ENCODE data around the gene LAYN.

Gene LAYN

GRCh38 chr11:111500481-111500880 is 40.0 kb upstream of the LAYN start:
- no peak overlapping the region for H3K4me3 ChIP-seq (ENCODE audit: low read length)
- H3K4me2 ChIP-seq (ENCODE audit: low read length), result no peak overlapping the region
- no peaks in the 10 kb centered on the region for H3K4me1 ChIP-seq (ENCODE audit: control insufficient read depth, low read length)
- no peaks in the 10 kb centered on the region for H3K36me3 ChIP-seq (ENCODE audit: control insufficient read depth, low read length)
- no peaks in the 10 kb centered on the region for H3K9me2 ChIP-seq (replicated peaks; ENCODE audit: control insufficient read depth, low read length)
- no peaks in the 10 kb centered on the region for H3F3A ChIP-seq (ENCODE audit: control insufficient read depth, insufficient read depth)
- peaks cover 30% of the 10 kb centered on the region for H3K27me3 ChIP-seq (ENCODE audit: control insufficient read depth, low read length)
- TF ChIP-seq CTCF (IDR thresholded peaks at IDR 0.05; ENCODE audit: low read depth, low read length, poor library complexity, severe bottlenecking), result no peak
- TF ChIP-seq EZH2phosphoT487 (IDR thresholded peaks at IDR 0.05; ENCODE audit: borderline replicate concordance, low read length), result no peak
- no peaks in the 10 kb centered on the region for H3K9me3 ChIP-seq (ENCODE audit: control insufficient read depth, insufficient read depth, low read length)
- no peaks in the 10 kb centered on the region for H3K79me2 ChIP-seq (ENCODE audit: control insufficient read depth, low read length)
- H4K20me1 ChIP-seq (ENCODE audit: control insufficient read depth, insufficient read depth, low read depth, low read length), result no peaks in the 10 kb centered on the region
- no peak overlapping the region for H3K27ac ChIP-seq (ENCODE audit: low read depth, low read length)

- H3K27ac ChIP-seq (ENCODE audit: low read depth, low read length), result no peak overlapping the region
- TF ChIP-seq CTCF (IDR thresholded peaks at IDR 0.05; ENCODE audit: low read depth, low read length, poor library complexity, severe bottlenecking) (no peak), EZH2phosphoT487 (IDR thresholded peaks at IDR 0.05; ENCODE audit: borderline replicate concordance, low read length) (no peak)
- no peaks in the 10 kb centered on the region for H3K4me1 ChIP-seq (ENCODE audit: control insufficient read depth, low read length)
Observed at GRCh38 chr11:111502611-111503010, 37.9 kb upstream of the LAYN start.

GRCh38 chr11:111510311-111510710 is 30.2 kb upstream of the LAYN start:
- TF ChIP-seq EZH2phosphoT487 (IDR thresholded peaks at IDR 0.05; ENCODE audit: borderline replicate concordance, low read length), result no peak
- no peak for TF ChIP-seq CTCF (IDR thresholded peaks at IDR 0.05; ENCODE audit: low read depth, low read length, poor library complexity, severe bottlenecking)
- H3K27me3 ChIP-seq (ENCODE audit: control insufficient read depth, low read length), result peaks cover 12% of the 10 kb centered on the region
- H4K20me1 ChIP-seq (ENCODE audit: control insufficient read depth, insufficient read depth, low read depth, low read length), result no peaks in the 10 kb centered on the region

More at GRCh38 chr11:111502611-111503010, 37.9 kb upstream of the LAYN start:
- peaks cover 28% of the 10 kb centered on the region for H3K27me3 ChIP-seq (ENCODE audit: control insufficient read depth, low read length)
- no peak overlapping the region for H3K4me2 ChIP-seq (ENCODE audit: low read length)
- no peaks in the 10 kb centered on the region for H3K9me2 ChIP-seq (replicated peaks; ENCODE audit: control insufficient read depth, low read length)
- H3K79me2 ChIP-seq (ENCODE audit: control insufficient read depth, low read length), result no peaks in the 10 kb centered on the region
- no peaks in the 10 kb centered on the region for H3K9me3 ChIP-seq (ENCODE audit: control insufficient read depth, insufficient read depth, low read length)
- H3K4me3 ChIP-seq (ENCODE audit: low read length), result no peak overlapping the region
- H3F3A ChIP-seq (ENCODE audit: control insufficient read depth, insufficient read depth), result no peaks in the 10 kb centered on the region
- H3K36me3 ChIP-seq (ENCODE audit: control insufficient read depth, low read length), result no peaks in the 10 kb centered on the region
- H4K20me1 ChIP-seq (ENCODE audit: control insufficient read depth, insufficient read depth, low read depth, low read length), result no peaks in the 10 kb centered on the region

More at GRCh38 chr11:111510311-111510710, 30.2 kb upstream of the LAYN start:
- H3K9me2 ChIP-seq (replicated peaks; ENCODE audit: control insufficient read depth, low read length), result no peaks in the 10 kb centered on the region
- H3K36me3 ChIP-seq (ENCODE audit: control insufficient read depth, low read length), result no peaks in the 10 kb centered on the region
- no peaks in the 10 kb centered on the region for H3F3A ChIP-seq (ENCODE audit: control insufficient read depth, insufficient read depth)
- no peaks in the 10 kb centered on the region for H3K9me3 ChIP-seq (ENCODE audit: control insufficient read depth, insufficient read depth, low read length)
- H3K27ac ChIP-seq (ENCODE audit: low read depth, low read length), result no peak overlapping the region
- H3K79me2 ChIP-seq (ENCODE audit: control insufficient read depth, low read length), result no peaks in the 10 kb centered on the region
- no peaks in the 10 kb centered on the region for H3K4me1 ChIP-seq (ENCODE audit: control insufficient read depth, low read length)
- no peak overlapping the region for H3K4me3 ChIP-seq (ENCODE audit: low read length)
- no peak overlapping the region for H3K4me2 ChIP-seq (ENCODE audit: low read length)
